HG02678 (cell line): ENCODE data around the gene CADPS.
A peak's percentile ranks its signal among the peaks of the same experiment; 100 is the strongest.

Experiments used
- ATAC-seq: cut with Tn5 transposase; IDR thresholded peaks from one replicate; pipeline ENCODE4 v1.9.1; 2021; ENCODE audit warnings: mild to moderate bottlenecking, moderate library complexity; ENCODE audit not compliant: unreplicated experiment

CADPS gene

GRCh38 chr3:62873761-62874710 is 1.2 kb downstream of the CADPS start:
- ATAC-seq, result no peak

- no peak for ATAC-seq
These were observed 1.8 kb downstream of the CADPS start for GRCh38 chr3:62873451-62873760.

GRCh38 chr3:62872318-62872717 is 2.9 kb downstream of the CADPS start:
- ATAC-seq, result no peak

- ATAC-seq, result no peak
These were observed 4.9 kb downstream of the CADPS start for GRCh38 chr3:62870321-62870720.

GRCh38 chr3:62863648-62864047 is 11.6 kb downstream of the CADPS start:
- no peak for ATAC-seq

GRCh38 chr3:62859203-62859791 is 15.9 kb downstream of the CADPS start:
- no peak for ATAC-seq

GRCh38 chr3:62845996-62846395 is 29.2 kb downstream of the CADPS start:
- ATAC-seq, result no peak

- ATAC-seq, result no peak
These were observed 31.7 kb downstream of the CADPS start for GRCh38 chr3:62843508-62843907.

GRCh38 chr3:62839748-62840147 is 35.5 kb downstream of the CADPS start:
- ATAC-seq, result no peak

- ATAC-seq, result no peak
These were observed 38.0 kb downstream of the CADPS start for GRCh38 chr3:62837145-62837787.

GRCh38 chr3:62835554-62836236 is 39.5 kb downstream of the CADPS start:
- ATAC-seq, result peak; percentile 60

- ATAC-seq, result no peak
These were observed 41.7 kb downstream of the CADPS start for GRCh38 chr3:62833538-62833937.

GRCh38 chr3:62832553-62832952 is 42.7 kb downstream of the CADPS start:
- ATAC-seq, result no peak

- no peak for ATAC-seq
These were observed 44.4 kb downstream of the CADPS start for GRCh38 chr3:62830727-62831322.

GRCh38 chr3:62827550-62827949 is 47.7 kb downstream of the CADPS start:
- ATAC-seq, result no peak

- no peak for ATAC-seq
These were observed 50.1 kb downstream of the CADPS start for GRCh38 chr3:62824965-62825592.

GRCh38 chr3:62823461-62824050 is 51.7 kb downstream of the CADPS start:
- ATAC-seq, result no peak

GRCh38 chr3:62822905-62823304 is 52.3 kb downstream of the CADPS start:
- no peak for ATAC-seq

GRCh38 chr3:62818347-62818746 is 56.9 kb downstream of the CADPS start:
- peak; percentile 91 for ATAC-seq

- no peak for ATAC-seq
These were observed 57.5 kb downstream of the CADPS start for GRCh38 chr3:62817678-62818077.
